ENCODE results near the gene NRDE2.
"Not testable (repeated sequence)": the region's sequence is repeated elsewhere in the genome, so short reads cannot be mapped to it uniquely, and the experiment has no call there.

DNA sequence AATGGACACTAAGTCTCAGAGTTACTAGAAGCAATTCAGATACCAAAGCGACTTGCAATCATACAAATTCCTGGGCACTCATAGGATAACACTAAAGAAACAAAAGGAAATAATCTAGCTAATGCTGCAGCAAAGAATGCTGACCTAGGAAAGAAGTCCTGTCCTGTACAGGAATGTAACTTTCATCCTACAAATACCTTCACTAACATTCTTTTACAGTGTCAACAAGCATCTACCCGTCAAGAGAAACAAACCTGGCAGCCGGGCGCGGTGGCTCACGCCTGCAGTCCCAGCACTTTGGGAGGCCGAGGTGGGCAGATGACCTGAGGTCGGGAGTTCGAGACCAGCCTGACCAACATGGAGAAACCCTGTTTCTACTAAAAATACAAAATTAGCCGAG lies 84.3 kb downstream of the NRDE2 start:
- TF ChIP-seq GRHL2 (CRISPR knock-in tag; IDR thresholded peaks at IDR 0.05; ENCODE audit: insufficient replicate concordance, severe bottlenecking); ZNF263 (CRISPR knock-in tag; IDR thresholded peaks at IDR 0.05; ENCODE audit: low read depth): not testable (repeated sequence)
